GM08714 (cell line): ENCODE results near the gene INPP5B.
"Not testable (repeated sequence)": the region's sequence is repeated elsewhere in the genome, so short reads cannot be mapped to it uniquely, and the experiment has no call there.

Source experiments
- H3K4me3 ChIP-seq: fragments of 200-500 bp; sonication (Bioruptor generic); 2 replicates; pipeline ENCODE4 v1.5.1; 2014; ENCODE audit warnings: mild to moderate bottlenecking, low read length, inconsistent platforms
- ZNF274 ChIP-seq: IDR thresholded peaks from 2 replicates; pipeline ENCODE4 v1.6.1; 2012; ENCODE audit warnings: mild to moderate bottlenecking, low read depth, low read length

INPP5B gene

DNA sequence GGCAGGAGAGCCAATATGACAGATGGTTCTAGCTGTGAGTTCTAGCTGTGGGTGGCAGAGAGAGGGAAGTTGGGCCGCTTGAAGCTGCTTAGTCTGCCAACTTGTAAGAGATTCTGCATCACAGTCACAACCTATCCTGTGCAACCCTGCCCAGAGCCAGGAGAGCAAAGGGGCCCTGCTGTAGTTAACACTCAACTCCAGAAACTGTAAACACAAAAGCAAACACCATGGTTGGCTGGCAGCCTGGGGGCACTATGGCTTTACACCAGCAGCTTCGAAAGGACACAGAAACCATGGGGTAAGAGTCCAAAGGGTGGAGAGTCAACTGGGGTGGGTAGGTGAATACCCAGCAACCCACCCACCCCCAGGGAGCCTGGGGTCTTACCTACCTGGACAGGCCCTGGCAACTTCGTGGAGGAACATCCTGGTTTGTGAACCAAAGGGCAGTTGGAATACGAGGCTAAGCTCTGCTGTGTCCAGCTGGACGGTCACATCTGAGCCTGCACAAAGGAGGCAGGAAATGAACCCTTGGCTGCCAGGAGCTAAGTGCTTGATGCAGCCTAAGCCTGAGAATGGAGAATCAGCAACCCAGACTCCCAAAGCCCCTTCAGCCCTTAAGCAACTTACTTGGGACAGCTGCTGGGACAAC, 6.4 kb downstream of the INPP5B start:
- H3K4me3 ChIP-seq = no peak overlapping the region
- TF ChIP-seq ZNF274 = no peak

DNA sequence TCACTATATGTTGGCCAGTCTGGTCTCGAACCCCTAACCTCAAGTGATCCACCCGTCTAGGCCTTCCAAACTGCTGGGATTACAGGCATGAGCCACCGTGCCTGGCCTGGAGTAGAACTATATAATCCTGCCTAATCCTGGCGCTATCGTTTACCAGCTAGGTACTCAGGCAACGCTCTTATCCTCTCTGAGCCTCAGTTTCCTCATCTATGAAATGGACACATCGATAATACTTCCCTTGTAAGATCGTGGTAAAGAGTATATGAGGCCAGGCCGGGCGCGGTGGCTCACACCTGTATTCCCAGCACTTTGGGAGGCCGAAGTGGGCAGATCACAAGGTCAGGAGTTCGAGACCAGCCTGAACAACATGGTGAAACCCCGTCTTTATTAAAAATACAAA, 10.1 kb downstream of the INPP5B start:
- not testable (repeated sequence) for H3K4me3 ChIP-seq

DNA sequence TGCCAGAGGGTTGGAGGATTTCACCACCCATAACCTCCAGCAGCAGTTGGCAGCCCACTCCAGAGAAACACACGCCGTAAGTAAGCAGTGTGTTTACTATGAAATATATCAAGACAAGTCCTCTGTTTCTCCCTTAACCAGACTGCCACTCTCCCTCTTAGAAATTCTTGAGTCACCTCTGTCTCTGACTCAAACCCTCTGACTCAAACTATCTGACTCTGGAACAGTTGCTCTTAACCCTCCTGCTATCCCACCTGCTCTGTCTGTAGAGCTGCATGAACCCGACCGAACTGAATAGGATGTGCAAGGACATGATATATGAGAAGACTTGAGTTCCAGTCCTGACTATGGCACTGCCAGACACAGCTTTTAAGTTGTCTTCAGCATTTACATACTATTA, 14.1 kb downstream of the INPP5B start:
- no peak overlapping the region for H3K4me3 ChIP-seq
- no peak for TF ChIP-seq ZNF274

DNA sequence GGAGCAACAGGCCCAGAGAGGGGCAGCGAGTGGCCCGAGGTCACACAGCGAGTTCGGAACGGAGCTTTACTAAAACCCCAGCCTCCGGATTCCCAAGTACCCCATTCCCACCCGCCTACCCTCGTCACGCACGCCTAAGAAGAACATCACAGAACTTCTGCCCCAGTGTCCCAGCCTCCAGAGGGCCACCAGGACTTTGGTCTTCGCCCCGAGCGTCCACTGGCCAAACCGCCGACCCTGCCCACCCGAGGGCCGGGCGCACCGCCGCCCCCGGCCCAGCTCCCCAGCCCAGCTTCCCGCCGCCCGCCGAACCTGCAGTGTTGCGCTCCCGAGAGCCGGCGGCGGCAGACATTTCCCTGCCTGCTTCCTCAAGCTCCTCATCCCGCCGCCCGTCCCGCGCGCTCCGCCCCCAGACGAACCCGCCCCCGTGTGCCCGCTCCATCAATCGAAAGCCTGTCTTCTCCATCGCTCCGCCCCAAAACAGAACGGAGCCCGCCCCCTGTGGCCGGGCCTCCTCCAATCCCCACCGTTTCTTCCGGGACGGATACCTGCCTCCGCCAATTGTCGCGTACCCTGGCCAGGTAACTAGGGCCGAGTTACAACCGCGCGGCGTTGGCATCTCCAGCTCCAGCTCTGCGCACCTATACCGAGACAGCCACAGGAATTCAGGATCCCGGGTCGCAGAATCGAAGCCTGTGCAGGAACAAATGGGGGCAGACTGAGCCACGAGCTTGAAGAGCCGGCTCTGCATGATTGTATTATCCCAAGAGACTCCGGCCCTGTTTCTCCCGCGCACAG, 15.3 kb downstream of the INPP5B start:
- TF ChIP-seq ZNF274 = no peak
- H3K4me3 ChIP-seq = peak overlapping the region; percentile 81

DNA sequence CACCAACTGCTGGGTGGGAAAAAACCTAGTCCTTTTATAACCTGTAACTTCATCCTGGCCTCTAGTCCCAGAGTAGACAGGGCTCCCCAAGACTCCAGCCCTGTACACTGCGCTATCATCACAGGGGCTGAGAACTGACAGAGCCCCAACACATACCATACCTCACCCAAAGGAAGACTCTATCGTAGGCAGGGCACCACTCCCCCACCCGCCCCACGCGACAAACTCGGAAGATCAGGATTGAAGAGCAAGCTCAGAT, 15.8 kb downstream of the INPP5B start:
- TF ChIP-seq ZNF274 = no peak
- peak overlapping the region; percentile 81 for H3K4me3 ChIP-seq

DNA sequence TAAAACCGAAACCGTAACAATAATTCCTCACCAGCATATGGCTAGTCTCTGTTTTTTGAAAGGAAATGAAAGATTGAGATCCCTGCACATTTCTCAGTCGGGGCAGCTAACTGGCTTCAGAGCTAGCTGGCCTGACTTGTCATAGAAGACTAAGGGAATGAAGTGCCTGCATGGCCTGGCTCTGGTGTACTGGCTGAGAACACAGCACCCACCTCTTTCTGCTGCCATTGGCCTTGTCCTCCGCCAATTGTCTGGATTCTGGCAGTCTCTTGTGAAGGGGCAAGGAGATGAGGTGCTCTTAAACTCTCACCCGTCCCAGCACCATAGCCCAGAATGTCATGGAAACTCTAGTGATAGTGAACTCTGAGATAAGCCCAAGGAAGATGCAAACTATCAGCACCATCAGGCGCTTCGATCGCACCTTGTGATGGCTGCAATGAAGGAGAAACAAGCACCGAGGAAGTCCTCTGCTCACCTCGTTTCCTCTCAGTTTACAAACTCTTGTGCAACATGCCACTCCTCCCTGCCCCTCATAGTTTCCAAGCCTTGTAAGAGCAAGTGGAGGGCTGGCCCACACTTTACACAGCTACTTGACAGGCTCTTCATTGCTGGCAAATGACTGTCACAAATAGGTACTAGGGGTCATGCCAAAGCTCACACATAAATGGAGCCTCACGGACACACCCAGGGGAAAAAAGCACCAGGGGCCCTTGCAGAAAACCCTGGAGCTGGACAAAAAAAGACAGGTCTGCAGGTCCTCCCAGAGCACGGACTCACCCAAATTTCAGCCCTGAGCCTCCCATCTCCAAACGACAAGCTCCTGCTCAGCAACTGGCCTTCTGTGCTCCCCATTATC, 16.4 kb downstream of the INPP5B start:
- no peak for TF ChIP-seq ZNF274
- peak overlapping the region; percentile 81 for H3K4me3 ChIP-seq

DNA sequence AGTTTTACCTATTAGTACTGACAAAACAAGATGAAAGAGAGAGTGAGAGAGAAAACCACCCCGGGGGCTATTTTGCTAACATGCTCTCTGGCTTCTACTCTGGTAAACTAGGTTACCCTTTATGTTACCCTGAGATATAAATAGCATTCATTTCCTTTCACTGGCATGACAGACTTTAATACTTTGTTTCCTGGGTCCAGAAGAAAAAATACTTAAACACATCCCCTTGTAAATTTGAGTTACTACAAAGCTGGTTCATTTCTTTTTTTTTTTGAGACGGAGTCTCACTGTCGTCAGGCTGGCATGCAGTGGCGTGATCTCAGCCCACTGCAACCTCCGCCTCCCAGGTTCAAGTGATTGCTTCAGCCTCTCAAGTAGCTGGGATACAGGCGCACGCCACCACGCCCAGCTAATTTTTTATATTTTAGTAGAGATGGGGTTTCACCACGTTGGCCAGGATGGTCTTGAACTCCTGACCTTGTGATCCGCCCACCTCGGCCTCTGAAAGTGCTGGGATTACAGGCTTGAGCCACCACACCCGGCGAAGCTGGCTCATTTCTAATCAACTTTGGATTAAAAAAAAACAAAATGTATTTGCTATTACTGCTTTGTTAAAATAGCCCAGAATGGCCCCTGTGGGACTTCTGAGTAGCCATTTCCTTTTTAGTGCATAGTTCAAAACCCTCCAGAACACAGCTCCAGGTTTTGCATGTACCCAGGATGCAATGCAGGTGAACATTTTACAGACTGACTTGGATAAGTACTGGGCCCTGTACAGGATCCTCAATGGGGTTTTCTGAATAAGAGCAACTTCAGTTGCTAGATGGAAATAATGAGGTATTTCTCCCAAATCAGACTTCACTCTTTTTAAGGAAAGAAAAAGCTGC, 20.6 kb downstream of the INPP5B start:
- H3K4me3 ChIP-seq = peak overlapping the region; percentile 53; the same call in 1 of the 2 replicates
- no peak for TF ChIP-seq ZNF274

DNA sequence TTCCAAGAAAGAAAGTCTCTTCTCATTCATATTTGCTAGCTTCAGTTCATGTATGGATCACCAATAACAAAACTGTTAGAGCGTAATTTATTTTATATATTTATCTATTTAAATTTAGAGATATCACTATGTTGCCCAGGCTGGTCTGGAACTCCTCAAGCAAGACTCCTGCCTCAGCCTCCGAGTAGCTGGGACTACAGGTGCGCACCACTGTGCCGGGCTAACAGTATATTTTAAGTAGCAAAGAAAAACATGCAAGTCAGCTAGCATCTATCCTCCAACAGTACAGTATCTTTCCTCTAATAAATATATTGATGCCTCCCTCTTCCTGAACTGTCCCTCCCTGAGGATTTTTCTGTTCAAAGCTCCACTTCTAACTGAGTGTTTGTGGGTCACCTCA, 21.5 kb downstream of the INPP5B start:
- H3K4me3 ChIP-seq = peak overlapping the region; percentile 41; the same call in 1 of the 2 replicates
- TF ChIP-seq ZNF274 = no peak

DNA sequence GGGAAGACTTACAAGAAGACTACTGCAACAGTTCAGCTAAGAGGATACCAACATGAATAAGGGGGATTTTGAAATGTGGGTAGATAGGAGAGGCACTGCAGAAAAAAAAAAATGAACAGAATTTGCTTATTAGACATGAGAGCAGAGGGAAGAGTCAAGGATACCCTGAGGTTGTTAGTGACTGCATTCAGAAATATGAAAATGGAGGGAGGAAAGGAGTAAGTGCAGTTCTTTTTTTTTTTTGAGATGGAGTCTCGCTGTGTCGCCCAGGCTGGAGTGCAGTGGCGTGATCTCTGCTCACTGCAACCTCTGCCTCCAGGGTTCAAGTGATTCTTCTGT, 23.3 kb downstream of the INPP5B start:
- TF ChIP-seq ZNF274 = no peak
- no peak overlapping the region for H3K4me3 ChIP-seq

DNA sequence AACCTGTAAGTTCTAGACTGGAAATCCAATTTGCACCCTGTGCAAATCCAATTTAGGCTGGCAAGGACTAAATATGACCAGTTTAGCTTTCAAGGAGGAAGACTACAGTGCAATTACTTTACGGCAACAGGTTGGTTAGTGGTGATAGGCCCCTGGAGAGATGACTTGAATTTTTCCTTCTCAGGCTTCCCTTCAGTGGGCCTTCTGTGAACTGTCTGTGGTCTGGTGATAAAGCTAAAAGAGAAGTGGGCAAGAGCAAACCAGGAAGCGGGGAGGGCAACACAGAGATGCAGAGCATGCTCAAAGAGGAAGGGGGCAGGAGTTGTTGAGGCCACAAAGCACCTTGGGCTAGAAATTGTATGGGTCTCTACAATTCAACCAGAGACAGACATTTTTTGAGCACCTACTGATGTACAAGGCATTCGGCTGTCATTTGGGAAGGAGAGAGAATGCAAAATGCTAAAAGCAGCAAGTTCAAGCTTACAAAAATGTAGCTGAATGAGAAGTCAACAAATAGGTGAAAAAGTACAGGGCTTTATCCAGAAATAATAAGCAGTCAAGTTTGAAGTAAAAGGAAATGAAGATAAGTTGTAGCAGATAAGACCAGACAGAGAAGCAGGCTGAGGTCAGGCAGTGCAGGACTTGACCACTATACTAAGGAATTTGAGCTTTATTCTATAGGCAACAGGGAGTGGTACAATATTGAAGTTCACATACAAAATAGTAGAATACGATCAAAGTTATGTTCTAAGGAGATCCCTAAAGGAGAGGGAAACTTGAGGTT, 23.9 kb downstream of the INPP5B start:
- TF ChIP-seq ZNF274 = no peak
- no peak overlapping the region for H3K4me3 ChIP-seq

DNA sequence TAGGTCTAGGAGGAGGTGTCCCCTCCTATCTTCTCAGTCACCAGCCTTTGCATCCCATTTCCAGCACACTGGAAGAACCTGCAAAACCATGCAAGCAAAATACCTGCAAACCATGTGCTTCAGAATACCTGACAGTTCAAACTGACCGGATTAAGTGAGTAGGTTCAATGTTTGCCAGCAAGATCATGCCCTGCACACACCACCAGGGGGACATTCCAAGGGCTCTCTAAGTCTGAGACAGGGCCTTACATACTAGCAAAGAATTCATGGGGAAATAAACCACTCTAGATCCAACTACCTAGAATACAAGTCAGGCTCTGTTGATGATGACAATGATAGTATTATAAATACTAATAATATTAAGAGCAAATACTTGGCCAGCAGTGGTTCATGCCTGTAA, 27.6 kb downstream of the INPP5B start:
- H3K4me3 ChIP-seq = no peak overlapping the region
- TF ChIP-seq ZNF274 = no peak

DNA sequence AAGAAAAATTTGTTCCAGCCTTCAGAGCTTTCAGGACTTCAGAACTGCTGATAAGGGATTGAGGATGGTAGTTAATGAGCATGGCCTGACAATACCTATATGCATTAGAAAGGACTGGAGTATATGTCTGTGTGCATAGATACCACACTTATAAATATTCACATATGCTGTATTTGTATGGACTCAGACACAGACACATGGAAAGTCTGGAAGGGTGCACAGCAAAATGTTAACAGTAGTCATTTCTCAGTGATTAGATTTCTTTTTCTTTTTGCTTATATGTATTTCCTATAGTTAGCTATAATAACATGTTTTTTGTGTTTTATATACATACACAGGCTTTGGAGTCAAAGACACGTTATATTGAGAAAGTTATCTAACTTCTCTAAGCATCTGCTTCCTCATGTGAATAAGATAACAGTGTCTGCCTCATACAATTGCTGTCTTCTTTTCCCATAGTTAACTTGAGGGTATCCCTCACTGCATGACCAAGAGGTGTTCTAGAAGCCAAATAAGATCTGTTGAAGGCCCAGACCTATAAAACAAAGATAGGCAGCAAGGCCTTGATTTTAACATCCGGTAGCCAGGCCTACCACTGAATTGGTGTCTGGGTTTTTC, 31.3 kb downstream of the INPP5B start:
- H3K4me3 ChIP-seq = no peak overlapping the region
- TF ChIP-seq ZNF274 = no peak

DNA sequence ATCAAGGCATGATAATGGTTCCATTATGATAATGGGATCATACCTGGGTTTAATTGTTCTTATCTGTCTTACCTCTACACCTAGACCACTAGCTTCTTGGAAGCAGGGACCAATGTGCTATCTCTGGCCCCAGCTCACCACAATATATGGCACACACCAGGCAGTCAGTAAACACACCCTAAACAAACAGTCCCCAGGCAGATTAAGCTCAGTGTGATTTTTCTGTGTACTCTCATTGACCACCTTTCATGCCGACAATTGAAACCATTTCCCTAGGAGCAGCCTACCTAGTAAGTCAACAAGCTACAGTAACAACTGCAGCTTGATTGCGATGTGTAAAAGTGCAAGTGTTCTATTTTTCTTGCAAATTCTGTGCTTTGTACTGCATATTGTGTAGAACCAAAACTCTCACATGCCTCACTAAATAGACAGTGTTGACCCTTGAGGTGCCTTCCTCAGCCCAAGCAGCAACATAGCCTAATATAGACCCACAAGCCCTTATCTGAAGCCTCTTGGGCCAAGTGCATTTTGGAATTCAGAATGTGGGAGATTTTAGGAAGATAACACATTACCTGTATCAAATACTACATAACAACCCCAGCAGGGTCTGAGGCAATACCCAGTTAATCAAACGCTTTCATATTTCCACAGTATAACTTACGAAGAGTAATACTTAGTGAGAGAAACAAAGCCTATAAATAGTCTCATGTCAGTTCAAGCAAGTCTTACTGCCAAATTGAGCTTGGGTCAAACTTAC, 32.0 kb downstream of the INPP5B start:
- TF ChIP-seq ZNF274 = no peak
- no peak overlapping the region for H3K4me3 ChIP-seq

DNA sequence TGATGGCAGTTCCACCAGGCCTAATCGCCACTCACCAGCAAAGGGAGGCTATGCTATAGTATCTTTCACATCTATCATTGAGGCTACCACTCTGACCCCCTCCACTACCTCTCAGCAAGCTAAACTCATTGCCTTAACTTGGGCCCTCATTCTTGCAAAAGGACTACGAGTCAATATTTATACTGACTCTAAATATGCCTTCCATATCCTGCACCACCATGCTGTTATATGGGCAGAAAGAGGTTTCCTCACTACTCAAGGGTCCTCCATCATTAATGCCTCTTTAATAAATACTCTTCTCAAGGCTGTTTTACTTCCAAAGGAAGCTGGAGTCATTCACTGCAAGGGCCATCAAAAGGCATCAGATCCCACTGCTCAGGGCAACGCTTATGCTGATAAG, 35.4 kb downstream of the INPP5B start:
- not testable (repeated sequence) for H3K4me3 ChIP-seq

DNA sequence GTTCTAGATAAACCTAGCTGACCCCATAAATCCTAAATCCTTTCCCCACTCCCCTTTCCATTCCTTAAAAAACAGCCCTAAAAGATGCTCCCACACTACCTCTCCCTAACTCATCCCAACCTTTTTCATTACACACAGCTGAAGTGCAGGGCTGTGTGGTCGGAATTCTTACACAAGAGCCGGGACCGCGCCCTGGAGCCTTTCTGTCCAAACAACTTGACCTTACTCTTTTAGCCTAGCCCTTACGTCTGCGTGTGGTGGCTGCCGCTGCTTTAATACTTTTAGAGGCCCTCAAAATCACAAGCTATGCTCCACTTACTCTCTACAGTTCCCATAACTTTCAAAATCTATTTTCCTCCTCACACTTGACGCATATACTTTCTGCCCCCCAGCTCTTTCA, 36.0 kb downstream of the INPP5B start:
- not testable (repeated sequence) for H3K4me3 ChIP-seq

DNA sequence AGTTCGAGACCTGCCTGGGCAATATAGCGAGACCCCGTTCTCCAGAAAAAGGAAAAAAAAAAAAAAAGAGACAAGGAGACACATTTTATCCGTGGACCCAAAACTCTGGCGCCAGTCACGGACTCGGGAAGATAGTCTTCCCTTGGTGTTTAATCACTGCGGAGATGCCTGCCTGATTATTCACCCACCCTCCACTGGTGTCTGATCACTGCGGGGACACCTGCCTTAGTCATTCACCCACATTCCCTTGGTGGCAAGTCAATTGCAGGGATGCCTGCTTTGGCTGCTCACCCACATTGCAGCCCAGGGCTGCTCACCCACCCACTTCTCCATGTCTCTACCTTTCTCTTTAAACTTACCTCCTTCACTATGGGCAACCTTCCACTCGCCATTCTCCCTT, 38.3 kb downstream of the INPP5B start:
- not testable (repeated sequence) for H3K4me3 ChIP-seq

DNA sequence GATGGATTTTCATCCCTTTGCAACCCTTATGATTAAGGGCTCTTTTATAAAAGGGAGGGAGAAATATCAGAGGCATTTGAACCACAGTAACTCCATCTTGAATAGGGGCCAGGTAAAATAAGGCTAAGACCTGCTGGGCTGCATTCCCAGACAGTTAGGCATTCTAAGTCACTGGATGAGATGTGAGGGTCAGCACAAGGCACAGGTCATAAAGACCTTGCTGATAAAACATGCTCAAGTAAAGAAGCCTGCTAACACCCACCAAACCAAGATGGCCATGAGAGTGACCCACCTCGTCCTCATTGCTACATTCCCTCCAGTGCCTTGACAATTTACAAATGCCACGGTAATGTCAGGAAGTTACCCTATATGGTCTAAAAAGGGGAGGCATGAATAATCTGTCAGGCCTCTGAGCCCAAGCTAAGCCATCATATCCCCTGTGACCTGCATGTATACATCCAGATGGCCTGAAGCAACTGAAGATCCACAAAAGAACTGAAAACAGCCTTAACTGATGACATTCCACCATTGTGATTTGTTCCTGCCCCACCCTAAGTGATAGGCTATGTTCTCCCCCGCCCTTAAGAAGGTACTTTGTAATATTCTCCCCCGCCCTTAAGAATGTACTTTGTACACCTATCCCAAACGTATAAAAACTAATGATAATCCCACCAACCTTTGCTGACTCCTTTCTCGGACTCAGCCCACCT, 39.3 kb downstream of the INPP5B start:
- H3K4me3 ChIP-seq = not testable (repeated sequence)

DNA sequence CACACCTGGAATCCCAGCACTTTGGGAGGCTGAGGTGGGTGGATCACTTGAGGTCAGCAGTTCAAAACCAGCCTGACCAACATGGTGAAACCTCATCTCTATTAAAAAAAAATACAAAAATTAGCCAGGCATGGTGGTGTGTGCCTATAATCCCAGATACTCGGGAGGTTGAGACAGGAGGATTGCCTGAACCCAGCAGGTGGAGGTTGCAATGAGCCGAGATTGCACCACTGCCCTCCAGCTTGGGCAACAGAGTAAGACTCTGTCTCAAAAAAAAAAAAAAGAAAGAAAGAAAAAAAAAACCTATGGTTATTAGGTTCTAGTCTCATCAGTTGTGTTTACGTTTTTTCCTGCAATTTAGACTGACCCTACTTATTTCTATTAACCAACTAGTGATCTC, 40.3 kb downstream of the INPP5B start:
- not testable (repeated sequence) for H3K4me3 ChIP-seq
